Endothelial cell of umbilical vein (primary cell): ENCODE data around the gene CALN1. TPM values are rescaled to one million over a fixed set of nuclear protein-coding genes. Genes with fewer than 3 reads are reported as not detected.

ENCODE experiments used
- BruUV-seq: library from RNA; stranded (reverse); fragments of 400-500 nt; replicated peaks from 2 replicates; lab custom pipeline; 2021; lab: Mats Ljungman, UMichigan
- CTCF ChIA-PET: fragments of 300-600, 350-600 bp; sonication (Branson Sonifier 250); formaldehyde crosslinking; loops from one replicate; lab custom pipeline; 2021; ENCODE audit warnings: antibody characterized with exemption, inconsistent platforms; lab: Charles Lee
- POLR2A ChIA-PET: fragments of 300-600, 350-600 bp; sonication (Branson Sonifier 250); formaldehyde crosslinking; loops from one replicate; lab custom pipeline; 2021; ENCODE audit warnings: antibody characterized with exemption, inconsistent platforms; lab: Charles Lee
- DNase-seq: peaks from one replicate; pipeline ENCODE4 v3.0.0-alpha.2; 2011; ENCODE audit warnings: low read depth, low spot score
- FAIRE-seq: peaks from 2 replicates; lab custom pipeline; 2011; peaks lifted over from hg19 to GRCh38; lab: Jason Lieb, UNC
- H2AFZ ChIP-seq: 2 replicates; pipeline ENCODE4 v1.6.0; 2012; ENCODE audit warnings: low read depth, low read length, control low read depth, inconsistent platforms
- H3K27ac ChIP-seq: 2 replicates; pipeline ENCODE4 v1.5.1; 2011; ENCODE audit warnings: low read depth, mild to moderate bottlenecking, control low read depth, low read length, moderate library complexity; ENCODE audit not compliant: insufficient read depth
- H3K27me3 ChIP-seq, 2 experiments: 2 replicates each; pipeline versions ENCODE4 v1.6.0 to v1.6.1; 2011; ENCODE audit warnings: low read length in 2 of 2, mixed read lengths in 1 of 2; ENCODE audit not compliant: control insufficient read depth in 2 of 2, insufficient read depth in 2 of 2
- H3K36me3 ChIP-seq, 2 experiments: 2 replicates in 1 of 2; 3 replicates in 1 of 2; pipeline ENCODE4 v1.5.1; 2011; ENCODE audit warnings: low read length in 2 of 2, mild to moderate bottlenecking in 1 of 2, moderate library complexity in 1 of 2; ENCODE audit not compliant: control insufficient read depth in 2 of 2, insufficient read depth in 2 of 2; ENCODE audit errors: extremely low read depth in 1 of 2
- H3K4me1 ChIP-seq: 3 replicates; pipeline ENCODE4 v1.5.1; 2011; ENCODE audit warnings: mild to moderate bottlenecking, low read length; ENCODE audit not compliant: control insufficient read depth, insufficient read depth; ENCODE audit errors: extremely low read depth
- H3K4me2 ChIP-seq: 2 replicates; pipeline ENCODE4 v1.6.1; 2011; ENCODE audit warnings: low read length, control low read depth, mixed read lengths; ENCODE audit not compliant: insufficient read depth
- H3K4me3 ChIP-seq, 3 experiments: fragments of 200-600 bp in 1 of 3; sonication (generic), shearing (Covaris generic) in 1 of 3; replicated peaks in 1 of 3; 2 replicates each; pipeline ENCODE4 v1.5.1; 2011 to 2016; ENCODE audit warnings: control low read depth in 3 of 3, low read length in 3 of 3, mild to moderate bottlenecking in 2 of 3, inconsistent platforms in 1 of 3, low read depth in 1 of 3, moderate library complexity in 1 of 3; ENCODE audit not compliant: insufficient read depth in 1 of 3
- H3K79me2 ChIP-seq: 2 replicates; pipeline ENCODE4 v1.6.0; 2012; ENCODE audit warnings: low read length, inconsistent platforms; ENCODE audit not compliant: control insufficient read depth, insufficient read depth
- H3K9ac ChIP-seq: replicated peaks from 2 replicates; pipeline ENCODE3; 2011; ENCODE audit warnings: low read length, control low read depth; ENCODE audit not compliant: insufficient read depth; ENCODE audit errors: extremely low read depth
- H3K9me1 ChIP-seq: replicated peaks from 3 replicates; pipeline ENCODE4 v1.6.0; 2011; ENCODE audit warnings: mild to moderate bottlenecking, low read length; ENCODE audit not compliant: control insufficient read depth, insufficient read depth; ENCODE audit errors: extremely low read depth
- H3K9me3 ChIP-seq: replicated peaks from 2 replicates; pipeline ENCODE4 v1.5.1; 2012; ENCODE audit warnings: low read length, inconsistent platforms; ENCODE audit not compliant: control insufficient read depth, insufficient read depth
- H4K20me1 ChIP-seq: replicated peaks from 2 replicates; pipeline ENCODE3; 2011; ENCODE audit warnings: mild to moderate bottlenecking, low read length; ENCODE audit not compliant: control insufficient read depth, insufficient read depth; ENCODE audit errors: extremely low read depth
- CTCF ChIP-seq, 2 donors: IDR thresholded peaks; 1 replicate in 1 of 2; 2 replicates in 1 of 2; pipeline ENCODE4 v1.5.1; 2011; ENCODE audit warnings: low read length in 2 of 2, mild to moderate bottlenecking in 2 of 2, moderate library complexity in 2 of 2, control low read depth in 1 of 2, inconsistent platforms in 1 of 2, low read depth in 1 of 2; ENCODE audit not compliant: insufficient read depth in 1 of 2; ENCODE audit errors: extremely low read depth in 1 of 2
- EZH2 ChIP-seq: IDR thresholded peaks from 2 replicates; pipeline ENCODE4 v1.6.1; 2012; ENCODE audit warnings: borderline replicate concordance, low read depth, mild to moderate bottlenecking, moderate library complexity, low read length, inconsistent platforms; ENCODE audit not compliant: severe bottlenecking
- FOS ChIP-seq: IDR thresholded peaks from 2 replicates; pipeline ENCODE4 v1.6.1; 2011; ENCODE audit warnings: mild to moderate bottlenecking, low read length, moderate library complexity, borderline replicate concordance; ENCODE audit not compliant: insufficient read depth
- GATA2 ChIP-seq: IDR thresholded peaks from 2 replicates; pipeline ENCODE4 v1.7.0; 2011; ENCODE audit warnings: low read depth, mild to moderate bottlenecking, moderate library complexity, mixed read lengths, low read length; ENCODE audit not compliant: insufficient read length, insufficient read depth
- MYC ChIP-seq: IDR thresholded peaks from one replicate; pipeline ENCODE4 v1.6.1; 2011; ENCODE audit warnings: mild to moderate bottlenecking, low read depth, low read length
- POLR2AphosphoS5 ChIP-seq: IDR thresholded peaks from 2 replicates; pipeline ENCODE4 v1.6.1; 2012; ENCODE audit warnings: low read depth, mild to moderate bottlenecking, control low read depth, low read length, moderate library complexity; ENCODE audit not compliant: insufficient read depth
- dilution Hi-C: fragments of 300-500 bp; cut with MboI; formaldehyde crosslinking; loops from one replicate; pipeline ENCODE4 v1.15.0; 2019; ENCODE audit warnings: low sequenced_read_pairs; ENCODE audit not compliant: extremely low pct_ligation_motif_present
- intact Hi-C: fragments of 100-400 bp; cut with micrococcal nuclease; formaldehyde crosslinking; loops from one replicate; pipeline ENCODE4 v1.10.0; 2022
- polyA plus RNA-seq, 4 experiments: library from polyadenylated mRNA; depleted of rRNA in 3 of 4; stranded (reverse) in 3 of 4; unstranded in 1 of 4; fragments of >200 nt; gene quantifications; 2 replicates each; pipeline versions ENCODE4 v1.2.1 to v1.2.3, GENCODE V29; 2011 to 2012; ENCODE audit warnings: missing spikeins in 1 of 4
- total RNA-seq: library from RNA; stranded (reverse); gene quantifications from 2 replicates; pipeline ENCODE4 v1.2.3, GENCODE V29; 2021
- TF ChIP-seq, protein P1 (sequence below): IDR thresholded peaks from 2 replicates; pipeline ENCODE4 v1.6.1; 2011; ENCODE audit not compliant: insufficient read depth, insufficient read length

CALN1 gene
- total and polyA plus RNA-seq, 2 donors (not counting 3 experiments of a cell fraction or from before 2014, with no cell fraction given), result not detected

GRCh38 chr7:72337390-72338167, 74.6 kb downstream of the CALN1 start:
- TF ChIP-seq GATA2, result no peak
- Histone ChIP-seq H2AFZ (no peak overlapping the region), H3K27me3 (peaks cover 2 to 9% of the 10 kb centered on the region in 2 experiments), H3K27ac (no peak overlapping the region), H3K4me2 (no peak overlapping the region), H3K9ac (no peak overlapping the region), H3K36me3 (no peaks in the 10 kb centered on the region), H3K4me3 (no peak overlapping the region), H3K9me1 (no peaks in the 10 kb centered on the region), H3K4me1 (no peaks in the 10 kb centered on the region), H4K20me1 (no peaks in the 10 kb centered on the region), H3K9me3 (no peaks in the 10 kb centered on the region), H3K79me2 (no peaks in the 10 kb centered on the region)
- no peak for DNase-seq
- ChIA-PET CTCF (no interaction called here), POLR2A (no interaction called here)
- intact Hi-C loops (no loop called here), dilution Hi-C loops (no loop called here)
- no peak for FAIRE-seq
- BruUV-seq, result no TSS peak

DNA sequence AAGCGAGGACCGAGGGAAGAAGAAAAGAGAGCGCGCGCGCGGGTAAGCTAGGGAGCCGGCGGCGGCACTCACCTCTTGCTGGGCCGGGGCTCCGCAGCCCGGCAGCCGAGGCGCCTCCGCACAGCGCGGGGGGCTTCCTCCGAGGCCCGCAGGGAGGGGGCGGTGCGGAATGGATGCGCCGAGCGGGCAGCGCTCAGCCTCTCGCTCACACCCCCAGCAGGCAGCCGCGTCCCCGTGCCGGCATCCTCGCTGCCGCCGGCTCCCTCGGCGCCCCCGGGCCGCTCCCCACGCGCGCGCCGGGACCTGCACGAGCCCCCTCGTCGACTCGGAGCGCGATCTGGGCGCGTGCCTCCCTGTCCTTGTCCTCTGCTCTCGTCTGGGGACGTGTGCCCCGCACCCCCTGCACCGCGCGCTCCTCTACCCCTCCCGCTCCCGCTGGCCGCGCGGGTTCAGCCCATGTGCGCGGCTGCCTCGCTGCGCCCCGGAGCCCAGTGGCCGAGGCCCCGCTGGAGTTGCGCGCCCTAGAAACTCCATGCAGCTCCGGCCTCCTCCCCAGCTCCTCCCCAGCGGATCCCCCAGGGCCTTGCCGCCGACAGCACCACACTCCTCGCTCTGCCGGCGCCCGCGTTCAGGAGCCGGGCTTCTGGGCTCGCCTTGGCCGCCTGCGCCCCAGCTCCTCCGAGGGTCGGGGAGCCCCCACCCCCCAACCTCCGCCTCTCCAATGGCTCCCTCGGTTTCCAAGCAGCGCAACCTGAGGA, 75.3 kb downstream of the CALN1 start:
- Histone ChIP-seq H3K9ac (no peak overlapping the region), H4K20me1 (no peaks in the 10 kb centered on the region), H3K27me3 (peaks cover 2 to 9% of the 10 kb centered on the region in 2 experiments), H2AFZ (no peak overlapping the region), H3K4me3 (no peak overlapping the region), H3K9me3 (no peaks in the 10 kb centered on the region), H3K4me2 (no peak overlapping the region), H3K79me2 (no peaks in the 10 kb centered on the region), H3K36me3 (no peaks in the 10 kb centered on the region), H3K27ac (no peak overlapping the region), H3K4me1 (no peaks in the 10 kb centered on the region), H3K9me1 (no peaks in the 10 kb centered on the region)
- no TSS peak for BruUV-seq
- ChIA-PET POLR2A (no interaction called here), CTCF (no interaction called here)
- no peak for DNase-seq
- dilution Hi-C loops (no loop called here), intact Hi-C loops (no loop called here)
- no peak for FAIRE-seq
- TF ChIP-seq GATA2 (no peak), POLR2AphosphoS5 (no peak), CTCF (IDR thresholded peaks at IDR 0.05; ENCODE audit: extremely low read depth in 1 of 2, insufficient read depth in 1 of 2, low read depth in 1 of 2, low read length in 2 of 2) (no peak), FOS (no peak), MYC (no peak), EZH2 (no peak)
- TF ChIP-seq, protein P1, sequence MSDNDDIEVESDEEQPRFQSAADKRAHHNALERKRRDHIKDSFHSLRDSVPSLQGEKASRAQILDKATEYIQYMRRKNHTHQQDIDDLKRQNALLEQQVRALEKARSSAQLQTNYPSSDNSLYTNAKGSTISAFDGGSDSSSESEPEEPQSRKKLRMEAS, result no peak
